ENCODE measurements around the gene SUMO3.

The SUMO3 gene

DNA sequence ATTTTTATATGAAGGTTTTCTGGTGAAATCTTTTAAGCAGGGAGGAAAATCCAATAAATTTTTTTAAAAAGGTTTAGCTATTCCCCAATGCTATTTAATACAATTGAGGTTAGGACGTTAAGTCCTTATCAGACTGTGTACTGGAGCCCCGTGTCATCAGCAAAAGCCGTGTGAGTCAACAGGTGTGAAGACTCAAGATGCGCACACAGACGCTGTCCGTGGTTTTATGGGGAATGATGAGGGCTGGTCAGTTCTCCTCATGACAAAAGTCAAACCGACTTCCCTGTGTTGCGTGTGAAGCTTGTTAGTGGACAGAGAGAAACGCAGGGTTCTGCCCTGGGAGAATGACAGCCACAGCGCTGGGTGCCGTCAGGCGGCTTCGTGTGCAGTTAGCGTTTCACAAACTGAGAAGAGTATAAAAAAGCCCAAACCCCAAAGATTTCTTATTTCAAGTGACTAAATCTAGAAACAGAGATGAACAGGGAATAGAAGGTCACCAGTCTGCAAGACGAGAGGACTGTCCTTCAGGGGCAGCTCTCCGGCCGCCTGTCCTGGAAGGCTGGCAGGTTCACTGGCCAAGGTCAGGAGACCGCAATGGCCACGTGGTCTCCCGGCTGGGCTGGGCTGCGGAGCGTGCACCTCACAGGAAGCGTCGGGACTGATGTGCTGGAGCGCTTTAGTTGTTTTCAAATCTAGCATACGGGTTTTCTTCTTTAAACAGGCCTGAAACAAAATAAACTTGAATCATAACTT lies 33.2 kb upstream of the SUMO3 start:
- peaks cover 73% of the 10 kb centered on the region for H3K36me3 Mint-ChIP-seq (ENCODE audit: low read depth)
- no peaks in the 10 kb centered on the region for H3K9me3 Mint-ChIP-seq
- no peaks in the 10 kb centered on the region for H3K27me3 Mint-ChIP-seq
- H3K4me3 Mint-ChIP-seq = no peak overlapping the region
- no peak for DNase-seq
- H3K4me1 Mint-ChIP-seq (ENCODE audit: low read depth) = peaks cover 60% of the 10 kb centered on the region
- H3K27ac Mint-ChIP-seq = peak overlapping the region; percentile 70

DNA sequence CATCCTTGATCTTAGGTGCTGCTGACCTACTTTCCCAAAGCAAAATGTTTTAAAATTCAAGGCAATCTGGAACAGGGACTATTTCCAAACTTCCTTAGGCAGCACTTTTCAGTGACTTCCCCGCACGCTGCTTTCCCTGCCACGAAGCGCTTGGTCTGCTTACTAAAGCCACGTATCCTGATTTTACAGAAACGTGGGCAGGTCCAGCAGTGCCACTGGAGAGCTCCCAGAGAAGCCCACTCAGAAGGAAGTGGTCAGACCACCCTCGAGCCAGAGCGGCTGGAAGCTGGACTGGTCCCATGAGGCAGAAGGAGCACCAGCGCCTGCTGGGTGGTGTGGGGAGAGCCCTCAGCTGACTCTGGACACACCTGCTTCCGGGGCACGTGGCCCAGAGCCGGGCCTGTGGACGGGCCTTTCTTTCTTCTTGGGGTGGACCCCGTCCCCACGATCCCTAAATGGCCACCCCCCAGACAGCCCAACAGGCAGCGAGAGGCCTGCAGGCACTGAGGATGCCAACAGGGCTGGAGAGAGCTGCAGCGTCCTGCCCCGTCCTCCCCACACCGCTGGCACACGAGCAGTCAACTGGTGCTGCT lies 32.4 kb upstream of the SUMO3 start:
- Mint-ChIP-seq H3K9me3 (no peaks in the 10 kb centered on the region), H3K27me3 (no peaks in the 10 kb centered on the region), H3K4me1 (ENCODE audit: low read depth) (peaks cover 59% of the 10 kb centered on the region), H3K4me3 (no peak overlapping the region), H3K27ac (no peak overlapping the region), H3K36me3 (ENCODE audit: low read depth) (peaks cover 65% of the 10 kb centered on the region)
- no peak for DNase-seq

DNA sequence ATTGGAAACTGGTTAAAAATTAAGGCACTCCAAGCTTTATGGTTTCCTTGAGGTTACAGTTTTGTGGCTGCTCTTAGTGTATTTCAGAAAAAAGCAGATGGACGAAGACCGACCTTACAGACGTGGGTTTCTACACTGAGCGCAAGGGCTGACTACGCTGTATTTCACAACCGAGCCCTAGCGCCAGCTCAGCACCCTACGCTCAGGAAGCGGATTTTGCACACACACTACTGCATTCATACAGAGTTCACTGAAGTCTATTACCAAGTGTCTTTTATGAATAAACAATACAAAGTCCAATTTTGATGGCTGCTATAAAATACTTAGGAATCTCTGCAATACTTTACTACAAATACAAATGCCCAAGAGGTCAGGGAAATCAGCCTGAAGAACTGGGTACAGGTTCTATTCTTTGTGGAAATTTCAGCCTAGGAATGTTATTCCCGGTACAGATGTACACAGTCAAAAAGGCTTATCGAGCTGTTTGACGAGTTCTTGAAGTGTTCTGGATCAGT lies 31.8 kb upstream of the SUMO3 start:
- H3K4me1 Mint-ChIP-seq (ENCODE audit: low read depth) = peaks cover 53% of the 10 kb centered on the region
- H3K36me3 Mint-ChIP-seq (ENCODE audit: low read depth) = peaks cover 59% of the 10 kb centered on the region
- no peak overlapping the region for H3K4me3 Mint-ChIP-seq
- H3K27ac Mint-ChIP-seq = no peak overlapping the region
- H3K9me3 Mint-ChIP-seq = no peaks in the 10 kb centered on the region
- DNase-seq = no peak
- H3K27me3 Mint-ChIP-seq = no peaks in the 10 kb centered on the region

DNA sequence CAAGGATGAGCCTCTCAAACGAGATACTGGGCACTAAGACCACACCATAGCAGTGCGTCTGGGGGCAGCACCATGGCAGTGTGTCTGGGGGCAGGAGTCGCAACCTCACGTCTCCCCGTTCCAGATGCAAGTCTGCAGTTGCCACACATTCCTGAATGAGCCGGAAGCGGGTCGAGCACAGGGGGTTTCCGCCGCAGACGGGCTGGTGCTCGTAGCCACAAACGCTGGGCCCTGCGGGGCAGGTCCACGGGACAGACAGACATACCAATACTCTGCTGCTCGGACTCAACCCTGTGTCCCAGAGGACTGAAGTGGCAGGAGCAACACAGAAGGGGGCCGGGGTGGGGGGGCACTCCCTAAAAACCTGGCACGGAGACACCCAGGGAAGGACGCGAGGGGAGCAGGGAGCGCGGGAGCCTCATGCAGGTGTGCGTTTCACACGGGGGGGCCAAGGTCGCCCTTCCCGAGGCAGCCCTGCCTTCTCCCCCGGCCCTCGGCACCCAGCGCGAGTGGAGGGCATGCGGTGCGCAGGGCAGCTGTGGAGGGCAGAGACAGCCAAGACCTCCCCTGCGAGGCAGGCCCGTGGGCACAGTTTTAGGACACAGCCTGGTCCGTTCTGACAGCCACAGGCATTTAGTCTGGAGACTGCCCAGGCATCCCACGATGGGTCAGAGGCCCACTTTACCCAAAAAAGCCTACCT lies 31.1 kb upstream of the SUMO3 start:
- no peak for DNase-seq
- H3K4me1 Mint-ChIP-seq (ENCODE audit: low read depth) = peaks cover 47% of the 10 kb centered on the region
- no peak overlapping the region for H3K4me3 Mint-ChIP-seq
- peaks cover 52% of the 10 kb centered on the region for H3K36me3 Mint-ChIP-seq (ENCODE audit: low read depth)
- no peak overlapping the region for H3K27ac Mint-ChIP-seq
- no peaks in the 10 kb centered on the region for H3K9me3 Mint-ChIP-seq
- no peaks in the 10 kb centered on the region for H3K27me3 Mint-ChIP-seq

DNA sequence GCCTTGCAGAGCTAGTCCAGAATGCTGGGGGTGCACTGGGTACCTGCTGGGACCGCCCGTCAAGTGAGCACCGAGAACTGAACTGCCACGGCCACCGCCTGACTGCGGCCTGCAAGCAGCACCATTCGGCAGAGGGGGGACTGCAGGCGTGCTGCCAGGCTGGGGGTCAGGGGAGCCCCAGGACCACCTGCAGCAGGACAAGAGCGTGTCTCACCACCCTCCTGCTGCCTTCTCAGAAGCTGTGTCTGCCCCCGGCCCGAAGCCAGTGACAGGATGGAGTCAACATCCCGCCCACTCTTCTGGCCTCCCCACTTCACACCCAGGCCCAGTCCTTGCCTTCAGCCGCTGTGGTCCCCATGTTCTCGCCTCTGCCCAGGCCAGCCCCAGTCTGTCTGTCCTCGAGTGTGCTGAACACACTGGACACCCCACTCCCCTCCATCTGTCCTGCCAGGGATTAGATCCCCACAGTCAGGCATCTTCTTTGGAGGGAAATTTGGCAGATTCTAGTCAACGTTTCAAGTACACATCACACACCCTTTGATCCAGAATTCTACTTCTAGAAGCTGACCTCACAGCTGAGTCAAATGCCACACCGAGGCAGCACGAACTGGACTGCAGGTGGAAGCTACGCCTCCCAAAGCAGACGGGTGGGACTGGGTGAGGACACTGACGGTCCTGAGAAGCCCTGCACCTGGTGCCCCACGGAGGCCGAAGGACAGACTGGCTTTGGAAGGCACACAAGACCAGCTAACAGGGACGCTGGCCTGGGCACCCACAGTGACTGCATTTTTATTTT lies 29.6 kb upstream of the SUMO3 start:
- DNase-seq = no peak
- Mint-ChIP-seq H3K4me3 (no peak overlapping the region), H3K27me3 (no peaks in the 10 kb centered on the region), H3K27ac (no peak overlapping the region), H3K9me3 (no peaks in the 10 kb centered on the region), H3K4me1 (ENCODE audit: low read depth) (peaks cover 34% of the 10 kb centered on the region), H3K36me3 (ENCODE audit: low read depth) (peaks cover 38% of the 10 kb centered on the region)

DNA sequence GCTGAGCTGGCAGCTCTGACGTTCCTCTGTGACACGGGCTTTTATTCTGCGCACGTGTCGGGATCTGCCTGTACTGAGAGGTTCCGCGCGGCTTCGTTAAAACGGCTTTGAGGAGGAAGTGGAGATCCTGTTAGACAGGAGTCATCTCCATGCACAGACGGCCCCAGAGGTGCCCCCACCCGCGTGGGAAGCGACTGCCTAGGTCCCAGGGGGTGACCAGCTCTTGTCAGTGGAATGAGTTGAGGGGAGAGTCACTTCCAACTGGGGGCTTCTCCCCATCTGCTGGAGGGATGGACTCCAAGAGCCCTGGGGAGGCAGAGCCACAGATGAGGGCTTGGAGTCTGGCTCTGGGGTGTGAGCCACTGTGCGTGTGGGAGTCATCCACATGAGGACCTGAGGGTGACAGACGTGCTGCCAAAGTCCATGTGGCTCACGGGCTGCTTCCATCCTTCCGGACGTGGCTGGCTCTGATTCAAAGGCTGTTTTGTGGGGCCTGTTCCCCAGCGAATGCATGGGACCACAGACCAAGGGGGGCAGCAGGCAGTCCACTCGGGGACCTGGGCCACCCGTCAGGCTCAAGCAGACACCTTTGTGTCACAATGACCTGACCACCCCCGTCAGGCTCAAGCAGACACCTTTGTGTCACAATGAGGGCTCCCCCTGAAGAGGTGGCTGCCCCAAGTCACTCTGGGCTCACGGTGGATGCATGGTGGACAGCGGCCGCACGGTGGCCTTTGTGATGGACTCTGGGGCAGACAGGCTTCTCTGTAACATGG lies 28.8 kb upstream of the SUMO3 start:
- DNase-seq = peak; percentile 62
- H3K4me1 Mint-ChIP-seq (ENCODE audit: low read depth) = peaks cover 27% of the 10 kb centered on the region
- peak overlapping the region; percentile 75 for H3K27ac Mint-ChIP-seq
- no peaks in the 10 kb centered on the region for H3K9me3 Mint-ChIP-seq
- H3K4me3 Mint-ChIP-seq = peak overlapping the region; percentile 72
- H3K36me3 Mint-ChIP-seq (ENCODE audit: low read depth) = peaks cover 31% of the 10 kb centered on the region
- no peaks in the 10 kb centered on the region for H3K27me3 Mint-ChIP-seq

DNA sequence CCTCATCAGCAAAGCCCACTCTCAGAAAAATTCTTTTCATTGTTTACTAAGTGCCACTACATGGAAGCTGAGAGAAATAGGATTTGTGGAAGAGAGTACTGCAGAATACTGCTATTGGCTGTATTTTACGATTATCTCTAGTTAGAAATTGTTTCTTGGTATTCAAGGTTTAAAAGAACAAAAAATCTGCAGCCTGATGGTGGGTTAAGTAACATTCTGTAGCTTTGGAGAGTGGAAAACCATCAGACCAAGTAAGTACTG lies 28.3 kb upstream of the SUMO3 start:
- DNase-seq = no peak
- Mint-ChIP-seq H3K4me1 (ENCODE audit: low read depth) (peaks cover 22% of the 10 kb centered on the region), H3K9me3 (no peaks in the 10 kb centered on the region), H3K36me3 (ENCODE audit: low read depth) (peaks cover 26% of the 10 kb centered on the region), H3K4me3 (peak overlapping the region; percentile 72), H3K27ac (peak overlapping the region; percentile 75), H3K27me3 (no peaks in the 10 kb centered on the region)

DNA sequence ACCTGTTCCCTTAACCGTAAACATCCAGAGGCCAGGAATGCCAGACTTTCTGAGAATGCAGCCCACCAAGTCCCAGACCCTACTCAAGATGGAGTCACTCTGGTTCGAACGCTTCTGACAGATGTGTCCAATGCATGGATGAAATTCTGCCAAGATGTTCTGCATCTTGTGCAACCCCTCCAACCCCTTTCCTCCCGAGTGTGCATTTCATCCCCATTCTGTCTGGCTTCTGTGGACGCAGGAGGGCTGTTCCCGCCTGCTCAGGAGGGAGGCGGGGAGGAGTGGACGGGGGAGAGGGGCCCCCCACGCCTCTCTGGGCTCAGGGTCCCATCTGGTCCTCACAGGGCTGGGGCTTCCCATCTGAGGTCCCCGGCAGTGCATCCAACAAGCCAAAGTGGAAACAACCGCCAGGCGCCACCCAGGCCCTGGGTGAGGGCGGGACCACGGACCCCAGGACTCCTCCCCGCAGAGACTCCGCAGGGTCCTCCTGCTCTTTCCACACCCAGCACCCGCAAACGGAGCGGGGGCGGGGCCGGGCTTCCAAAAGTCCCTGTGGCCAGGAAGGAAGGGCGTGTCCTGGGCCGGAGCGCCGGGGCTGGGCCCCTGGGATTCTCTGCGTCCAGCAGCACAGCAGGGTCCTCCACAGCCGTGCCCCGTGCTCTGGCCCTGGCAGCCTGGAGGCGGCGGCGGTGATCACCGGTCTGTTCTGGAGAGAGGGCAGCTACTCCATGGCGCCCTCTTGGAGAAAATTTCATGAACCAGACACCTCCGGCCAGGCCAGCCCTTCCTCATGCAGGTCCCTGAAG lies 27.8 kb upstream of the SUMO3 start:
- Mint-ChIP-seq H3K27me3 (no peaks in the 10 kb centered on the region), H3K9me3 (no peaks in the 10 kb centered on the region), H3K36me3 (ENCODE audit: low read depth) (peaks cover 21% of the 10 kb centered on the region), H3K4me3 (peak overlapping the region; percentile 72), H3K27ac (peak overlapping the region; percentile 75), H3K4me1 (ENCODE audit: low read depth) (peaks cover 19% of the 10 kb centered on the region)
- peak; percentile 76 for DNase-seq

DNA sequence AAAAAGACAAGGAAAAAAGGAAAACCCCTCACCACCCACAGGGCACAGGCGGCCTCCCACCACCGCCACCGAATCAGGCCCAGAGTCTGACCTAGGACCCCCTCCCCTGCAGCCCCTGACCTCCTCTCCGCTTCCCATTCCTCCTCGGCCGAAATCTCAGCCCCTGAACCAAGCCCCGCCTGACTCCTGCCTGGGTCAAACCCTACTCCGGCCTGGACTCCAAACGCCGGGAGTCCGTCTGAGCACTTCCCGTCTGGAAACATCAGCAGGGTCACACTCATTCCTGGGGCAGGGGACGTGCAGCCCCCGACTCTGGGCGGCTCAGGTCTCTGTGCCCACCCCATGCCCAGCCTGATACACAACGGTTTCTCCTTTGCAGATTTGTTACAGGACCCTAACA lies 26.4 kb upstream of the SUMO3 start:
- H3K36me3 Mint-ChIP-seq (ENCODE audit: low read depth) = peaks cover 7% of the 10 kb centered on the region
- no peak overlapping the region for H3K4me3 Mint-ChIP-seq

DNA sequence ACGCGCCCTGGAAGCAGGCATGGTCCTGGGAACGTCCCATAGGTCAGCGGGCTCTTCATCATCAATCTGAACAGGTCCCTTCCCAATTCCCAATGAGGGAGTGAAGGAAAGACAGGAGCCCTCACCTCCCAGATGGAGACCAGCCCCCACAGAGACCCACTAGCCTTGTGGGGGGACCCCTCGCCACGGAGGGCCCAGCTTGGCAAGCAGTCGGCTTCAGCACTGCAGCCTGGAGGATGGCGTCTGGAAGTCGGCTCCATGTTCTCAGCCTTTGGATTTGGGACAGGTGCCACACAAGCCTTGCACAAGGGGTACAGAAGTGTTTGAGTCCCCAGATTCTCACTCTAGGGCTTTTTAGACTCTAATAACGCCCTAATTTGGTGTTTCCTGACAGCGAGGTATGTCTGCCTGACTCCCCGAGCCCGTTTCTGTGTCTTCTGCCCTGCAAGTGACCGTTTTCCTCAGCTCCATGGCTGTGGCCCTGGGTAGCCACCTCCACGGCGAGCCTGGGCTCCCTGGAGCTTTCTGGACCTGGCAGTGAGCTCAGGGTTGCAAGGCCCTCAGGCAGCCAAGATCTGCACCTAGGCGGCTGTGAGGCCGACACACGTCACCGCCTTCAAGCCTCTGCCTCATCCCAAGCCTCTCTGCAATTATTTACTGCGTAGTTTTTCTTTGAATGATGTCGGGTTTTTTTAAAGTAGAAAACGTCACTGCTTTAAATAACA lies 25.0 kb upstream of the SUMO3 start:
- Mint-ChIP-seq H3K4me1 (ENCODE audit: low read depth) (peaks cover 19% of the 10 kb centered on the region), H3K9me3 (no peaks in the 10 kb centered on the region), H3K36me3 (ENCODE audit: low read depth) (no peaks in the 10 kb centered on the region), H3K27ac (no peak overlapping the region), H3K27me3 (no peaks in the 10 kb centered on the region), H3K4me3 (no peak overlapping the region)
- DNase-seq = no peak

More for the DNA sequence above, 26.4 kb upstream of the SUMO3 start:
- Mint-ChIP-seq H3K4me1 (ENCODE audit: low read depth) (peaks cover 19% of the 10 kb centered on the region), H3K27me3 (no peaks in the 10 kb centered on the region), H3K27ac (no peak overlapping the region), H3K9me3 (no peaks in the 10 kb centered on the region)
- DNase-seq = no peak

DNA sequence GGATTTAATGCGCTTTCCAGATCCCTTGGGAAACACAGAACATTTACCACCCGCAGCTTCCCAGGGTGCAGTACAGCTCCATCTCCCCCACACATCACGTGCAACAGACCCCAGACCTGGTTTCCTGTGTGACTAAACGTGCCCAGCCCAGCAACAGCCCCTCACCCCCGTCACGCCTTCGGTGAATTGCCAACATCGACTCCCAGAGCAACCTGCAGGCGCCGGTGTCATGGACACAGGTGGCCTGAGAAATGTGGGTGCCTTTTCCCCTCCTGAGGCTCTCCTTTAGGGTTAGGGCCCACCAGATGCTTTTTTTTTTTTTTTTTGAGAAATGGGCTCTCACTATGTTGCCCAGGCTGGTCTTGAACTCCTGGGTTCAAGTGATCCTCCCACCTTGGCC lies 24.2 kb upstream of the SUMO3 start:
- Mint-ChIP-seq H3K36me3 (ENCODE audit: low read depth) (no peaks in the 10 kb centered on the region), H3K27me3 (no peaks in the 10 kb centered on the region), H3K9me3 (no peaks in the 10 kb centered on the region), H3K27ac (no peak overlapping the region), H3K4me1 (ENCODE audit: low read depth) (peaks cover 18% of the 10 kb centered on the region), H3K4me3 (no peak overlapping the region)
- DNase-seq = no peak

DNA sequence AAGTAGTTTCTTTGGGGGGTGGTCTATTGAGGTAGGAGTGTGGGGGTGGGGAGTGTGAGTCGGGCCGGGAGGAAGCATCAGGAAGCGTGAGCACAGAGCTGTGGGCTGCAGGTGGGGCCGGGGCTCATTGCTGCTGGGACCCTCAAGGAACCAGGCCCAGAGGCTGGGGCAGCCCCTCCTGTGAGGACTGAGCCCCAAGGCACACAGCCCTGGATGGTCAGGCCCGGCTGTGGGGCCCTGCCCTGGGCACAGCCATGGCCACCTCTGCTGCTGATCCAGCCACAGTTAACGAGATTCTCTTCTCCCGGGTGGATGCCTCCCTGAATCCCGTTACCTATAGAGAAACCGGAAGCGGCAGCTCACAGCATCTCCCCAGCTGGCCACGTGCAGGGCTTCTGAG lies 22.9 kb upstream of the SUMO3 start:
- Mint-ChIP-seq H3K27me3 (no peaks in the 10 kb centered on the region), H3K36me3 (ENCODE audit: low read depth) (no peaks in the 10 kb centered on the region), H3K27ac (no peak overlapping the region), H3K9me3 (no peaks in the 10 kb centered on the region), H3K4me1 (ENCODE audit: low read depth) (peaks cover 5% of the 10 kb centered on the region), H3K4me3 (no peak overlapping the region)
- no peak for DNase-seq

DNA sequence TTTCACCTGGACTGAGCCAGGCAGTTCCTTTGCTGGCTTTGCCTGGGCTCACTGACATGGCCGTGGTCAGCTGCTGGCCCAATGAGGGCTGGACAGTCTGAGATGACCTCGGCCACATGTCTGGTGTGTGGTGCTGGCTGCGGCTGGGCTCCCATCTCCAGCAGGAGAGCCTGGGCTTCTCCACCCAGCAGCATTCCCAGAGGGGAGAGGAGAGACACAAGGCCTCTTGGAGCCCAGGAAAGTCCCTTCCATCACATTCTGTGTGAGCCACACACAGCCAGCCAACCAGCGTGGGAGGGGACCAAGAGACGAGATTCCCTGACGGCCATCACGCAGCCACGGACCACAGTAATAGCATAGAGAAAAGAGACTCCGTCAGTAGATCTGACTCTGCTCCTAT lies 21.1 kb upstream of the SUMO3 start:
- H3K36me3 Mint-ChIP-seq (ENCODE audit: low read depth) = no peaks in the 10 kb centered on the region
- H3K27me3 Mint-ChIP-seq = no peaks in the 10 kb centered on the region
- no peaks in the 10 kb centered on the region for H3K9me3 Mint-ChIP-seq
- no peak overlapping the region for H3K27ac Mint-ChIP-seq
- no peaks in the 10 kb centered on the region for H3K4me1 Mint-ChIP-seq (ENCODE audit: low read depth)
- no peak for DNase-seq
- no peak overlapping the region for H3K4me3 Mint-ChIP-seq
